H1 (cell line): Measurements from ENCODE around the gene LMNA. TPM values are rescaled to one million over a fixed set of nuclear protein-coding genes. Genes with fewer than 3 reads are reported as not detected.

Experiments used
- CTCF ChIA-PET: fragments of 300-600 bp; sonication (Branson Sonifier 250); formaldehyde crosslinking; loops from one replicate; lab custom pipeline; 2021; ENCODE audit not compliant: partially characterized antibody; lab: Charles Lee
- POLR2A ChIA-PET: fragments of 300-600 bp; sonication (Branson Sonifier 250); formaldehyde crosslinking; loops from one replicate; lab custom pipeline; 2021; ENCODE audit warnings: inconsistent platforms; ENCODE audit not compliant: partially characterized antibody; lab: Charles Lee
- DNase-seq, 2 experiments: peaks; one replicate each; pipeline versions ENCODE4 v3.0.0 to v3.0.0-alpha.2; 2010 to 2022; ENCODE audit warnings: low spot score in 2 of 2, low read depth in 1 of 2, mixed read lengths in 1 of 2
- FAIRE-seq: peaks from 2 replicates; lab custom pipeline; 2011; peaks lifted over from hg19 to GRCh38; lab: Jason Lieb, UNC
- H2AFZ ChIP-seq: 2 replicates; pipeline ENCODE4 v1.8.1; 2012; ENCODE audit warnings: low read length, inconsistent platforms
- H2AK5ac ChIP-seq: 2 replicates; pipeline ENCODE4 v1.6.1; 2013; ENCODE audit warnings: low read depth, low read length
- H2BK120ac ChIP-seq: replicated peaks from 2 replicates; pipeline ENCODE3; 2013; ENCODE audit warnings: low read depth, low read length, inconsistent platforms
- H2BK12ac ChIP-seq: 2 replicates; pipeline ENCODE4 v1.6.1; 2013; ENCODE audit warnings: low read depth, low read length
- H2BK15ac ChIP-seq: 2 replicates; pipeline ENCODE4 v1.6.1; 2013; ENCODE audit warnings: low read length
- H2BK20ac ChIP-seq: 2 replicates; pipeline ENCODE4 v1.6.1; 2013; ENCODE audit warnings: low read length
- H2BK5ac ChIP-seq: 2 replicates; pipeline ENCODE4 v1.6.1; 2013; ENCODE audit warnings: low read depth, low read length
- H3K14ac ChIP-seq: 2 replicates; pipeline ENCODE4 v1.6.1; 2013; ENCODE audit warnings: inconsistent platforms; ENCODE audit not compliant: insufficient read length
- H3K18ac ChIP-seq: 2 replicates; pipeline ENCODE4 v1.6.1; 2013; ENCODE audit warnings: low read length; ENCODE audit errors: extremely low read depth
- H3K23ac ChIP-seq: 2 replicates; pipeline ENCODE4 v1.6.1; 2013; ENCODE audit warnings: inconsistent platforms; ENCODE audit not compliant: insufficient read length
- H3K23me2 ChIP-seq: 2 replicates; pipeline ENCODE4 v1.6.1; 2013; ENCODE audit warnings: low read depth, low read length
- H3K27ac ChIP-seq: 2 replicates; pipeline ENCODE4 v1.6.1; 2011; ENCODE audit warnings: low read depth, low read length, inconsistent platforms
- H3K27me3 ChIP-seq, 4 experiments: replicated peaks in 1 of 4; 1 replicate in 1 of 4; 2 replicates in 3 of 4; pipeline versions ENCODE4 v1.6.1 to v1.8.1; 2011 to 2013; ENCODE audit warnings: low read length in 3 of 4, mild to moderate bottlenecking in 3 of 4, inconsistent platforms in 2 of 4, mixed read lengths in 2 of 4, moderate library complexity in 1 of 4; ENCODE audit not compliant: control insufficient read depth in 3 of 4, insufficient read depth in 3 of 4; ENCODE audit errors: extremely low read depth in 1 of 4
- H3K36me3 ChIP-seq, 4 experiments: 2 replicates each; pipeline versions ENCODE4 v1.6.1 to v1.8.1; 2011 to 2013; ENCODE audit warnings: mild to moderate bottlenecking in 4 of 4, low read length in 3 of 4, moderate library complexity in 2 of 4, control low read depth in 1 of 4, inconsistent platforms in 1 of 4; ENCODE audit not compliant: insufficient read depth in 4 of 4, control insufficient read depth in 2 of 4
- H3K4ac ChIP-seq: replicated peaks from 2 replicates; pipeline ENCODE3; 2013; ENCODE audit warnings: low read length, low read depth, mixed read lengths, inconsistent platforms; ENCODE audit not compliant: insufficient read length
- H3K4me1 ChIP-seq, 4 experiments: replicated peaks in 1 of 4; 1 replicate in 1 of 4; 2 replicates in 3 of 4; pipeline versions ENCODE4 v1.6.1 to v1.8.1; 2011 to 2013; ENCODE audit warnings: low read length in 3 of 4, inconsistent platforms in 2 of 4, mixed read lengths in 1 of 4; ENCODE audit not compliant: insufficient read depth in 4 of 4, control insufficient read depth in 3 of 4
- H3K4me2 ChIP-seq, 2 experiments: 2 replicates each; pipeline versions ENCODE4 v1.6.1 to v1.8.1; 2011 to 2013; ENCODE audit warnings: low read depth in 2 of 2, low read length in 2 of 2, control low read depth in 1 of 2, inconsistent platforms in 1 of 2, mild to moderate bottlenecking in 1 of 2; ENCODE audit not compliant: insufficient read depth in 1 of 2
- H3K4me3 ChIP-seq, 4 experiments: fragments of 200-600, 300-600 bp in 1 of 4; sonication (generic), shearing (Covaris generic), sonication (Bioruptor Twin) in 1 of 4; 2 replicates each; pipeline versions ENCODE4 v1.5.1 to v1.8.1; 2011 to 2016; ENCODE audit warnings: low read length in 4 of 4, low read depth in 3 of 4, control low read depth in 2 of 4, inconsistent platforms in 2 of 4, mild to moderate bottlenecking in 2 of 4, mixed read lengths in 1 of 4, moderate library complexity in 1 of 4; ENCODE audit not compliant: insufficient read depth in 2 of 4; ENCODE audit errors: extremely low read depth in 1 of 4
- H3K56ac ChIP-seq: replicated peaks from 2 replicates; pipeline ENCODE3; 2013; ENCODE audit warnings: low read depth, mild to moderate bottlenecking, mixed read lengths, low read length, inconsistent platforms; ENCODE audit not compliant: insufficient read length
- H3K79me1 ChIP-seq: 2 replicates; pipeline ENCODE4 v1.6.1; 2013; ENCODE audit warnings: low read depth, low read length, control low read depth
- H3K79me2 ChIP-seq, 2 experiments: 2 replicates each; pipeline versions ENCODE4 v1.6.1 to v1.8.1; 2012 to 2013; ENCODE audit warnings: low read length in 2 of 2, mild to moderate bottlenecking in 2 of 2, inconsistent platforms in 1 of 2; ENCODE audit not compliant: insufficient read depth in 2 of 2, control insufficient read depth in 1 of 2
- H3K9ac ChIP-seq, 4 experiments: replicated peaks in 1 of 4; 1 replicate in 1 of 4; 2 replicates in 3 of 4; pipeline versions ENCODE4 v1.6.1 to v1.8.1; 2011 to 2013; ENCODE audit warnings: low read depth in 3 of 4, low read length in 3 of 4, control low read depth in 2 of 4, mild to moderate bottlenecking in 2 of 4, moderate library complexity in 2 of 4, inconsistent platforms in 1 of 4; ENCODE audit errors: extremely low read depth in 1 of 4
- H3K9me3 ChIP-seq, 2 experiments: 2 replicates each; pipeline versions ENCODE4 v1.6.1 to v1.8.1; 2012 to 2013; ENCODE audit warnings: mild to moderate bottlenecking in 2 of 2, moderate library complexity in 2 of 2, control low read depth in 1 of 2, inconsistent platforms in 1 of 2, low read depth in 1 of 2, low read length in 1 of 2, mixed read lengths in 1 of 2; ENCODE audit not compliant: insufficient read depth in 2 of 2
- H4K20me1 ChIP-seq, 2 experiments: replicated peaks in 1 of 2; 2 replicates each; pipeline versions ENCODE3 to v1.8.1; 2011 to 2013; ENCODE audit warnings: inconsistent platforms in 2 of 2, low read length in 2 of 2, mild to moderate bottlenecking in 1 of 2; ENCODE audit not compliant: insufficient read depth in 2 of 2, control insufficient read depth in 1 of 2
- H4K5ac ChIP-seq: 2 replicates; pipeline ENCODE4 v1.6.1; 2013; ENCODE audit warnings: low read length, low read depth, mixed read lengths, inconsistent platforms; ENCODE audit not compliant: insufficient read length
- H4K8ac ChIP-seq: 2 replicates; pipeline ENCODE4 v1.8.0; 2013; ENCODE audit warnings: mild to moderate bottlenecking, moderate library complexity, low read length, inconsistent platforms; ENCODE audit not compliant: insufficient read depth; ENCODE audit errors: extremely low read depth
- H4K91ac ChIP-seq: replicated peaks from 2 replicates; pipeline ENCODE3; 2013; ENCODE audit warnings: low read length, mixed read lengths, inconsistent platforms; ENCODE audit not compliant: insufficient read length
- CREB1 ChIP-seq: IDR thresholded peaks from 2 replicates; pipeline ENCODE4 v1.6.1; 2012; ENCODE audit warnings: inconsistent platforms
- CTCF ChIP-seq, 3 experiments: IDR thresholded peaks; 1 replicate in 2 of 3; 2 replicates in 1 of 3; pipeline versions ENCODE4 v1.5.1 to v1.6.1; 2011; ENCODE audit warnings: low read length in 3 of 3, mild to moderate bottlenecking in 3 of 3, inconsistent platforms in 2 of 3, low read depth in 1 of 3, moderate library complexity in 1 of 3; ENCODE audit not compliant: insufficient read depth in 1 of 3; ENCODE audit errors: control extremely low read depth in 1 of 3
- JUN ChIP-seq: IDR thresholded peaks from 2 replicates; pipeline ENCODE4 v1.6.1; 2011; ENCODE audit warnings: low read depth, mild to moderate bottlenecking, improper control_type of control experiment, low read length
- MAX ChIP-seq: IDR thresholded peaks from 2 replicates; pipeline ENCODE4 v1.6.1; 2012; ENCODE audit warnings: inconsistent platforms
- RAD21 ChIP-seq, 2 experiments: IDR thresholded peaks in 1 of 2; conservative IDR thresholded peaks in 1 of 2; 2 replicates each; pipeline ENCODE4 v1.6.1; 2011; ENCODE audit warnings: low read depth in 2 of 2, low read length in 2 of 2, improper control_type of control experiment in 1 of 2, inconsistent platforms in 1 of 2, mild to moderate bottlenecking in 1 of 2, moderate library complexity in 1 of 2
- WGBS, 2 experiments: shearing (Covaris generic) in 1 of 2; methylation state at CpG; one replicate each; pipeline versions ENCODE4 v1.1.6 to v1.1.7; 2013 to 2015; ENCODE audit warnings: low lambda C conversion rate in 2 of 2, mixed read lengths in 2 of 2, inconsistent platforms in 1 of 2, low coverage in 1 of 2, missing lambda C conversion rate in 1 of 2; ENCODE audit not compliant: insufficient replicate concordance in 2 of 2, insufficient coverage in 1 of 2, insufficient read length in 1 of 2; ENCODE audit errors: extremely low coverage in 1 of 2, missing lambda C conversion rate in 1 of 2; 5-methylcytosine and 5-hydroxymethylcytosine counted together
- polyA plus RNA-seq, 7 experiments: library from polyadenylated mRNA; depleted of rRNA in 3 of 7; stranded (reverse) in 5 of 7; unstranded in 2 of 7; fragments of >200 nt in 5 of 7; fragments of 200-250 nt in 2 of 7; gene quantifications; 1 replicate in 5 of 7; 2 replicates in 1 of 7; 4 replicates in 1 of 7; pipeline versions ENCODE4 v1.2.1 to v1.2.3, GENCODE V29; 2011 to 2013; ENCODE audit warnings: missing spikeins in 2 of 7, mixed read lengths in 2 of 7
- total RNA-seq: library from RNA; stranded (reverse); fragmentation: NEBNext Ultra II Directional; extraction: Animal tissue kit (Norgen Biotek cat#: 25700); gene quantifications from 2 replicates; pipeline ENCODE4 v1.2.1, GENCODE V29; 2021

The LMNA gene
- total and polyA plus RNA-seq, 2 of the 8 experiments (the other 6 are each of a cell fraction or from before 2014, with no cell fraction given) = 25.8 to 46.8 TPM

- Histone ChIP-seq H3K27me3 (no peaks in the 10 kb centered on the region), H3K4ac (no peak overlapping the region), H3K14ac (no peak overlapping the region), H3K27ac (peak overlapping the region; percentile 17; the same call in 1 of the 2 replicates), H2BK12ac (peak overlapping the region; percentile 92; the same call in 1 of the 2 replicates), H3K4me3 (peak overlapping the region in 1 of 4 experiments; percentile 35; a peak in 3 of 8 replicates), H3K4me1 (peaks cover 20 to 39% (median 29%) of the 10 kb centered on the region in 4 experiments), H4K20me1 (no peaks in the 10 kb centered on the region), H2BK5ac (peak overlapping the region; percentile 73; the same call in 1 of the 2 replicates), H3K79me1 (no peaks in the 10 kb centered on the region; the same call in 1 of the 2 replicates), H3K56ac (no peak overlapping the region), H3K23ac (no peak overlapping the region), H2BK120ac (peak overlapping the region; percentile 51), H4K8ac (no peak overlapping the region; the same call in 1 of the 2 replicates), H3K36me3 (no peaks in the 10 kb centered on the region), H3K23me2 (peaks cover 3% of the 10 kb centered on the region; the same call in 1 of the 2 replicates), H4K91ac (peak overlapping the region; percentile 88), H3K9me3 (no peaks in the 10 kb centered on the region), H2AK5ac (no peak overlapping the region), H2AFZ (peak overlapping the region; percentile 20; the same call in 1 of the 2 replicates), H3K79me2 (no peaks in the 10 kb centered on the region), H4K5ac (peak overlapping the region; percentile 7), H3K18ac (peak overlapping the region; percentile 26), H2BK15ac (0 out of 2 replicates have a peak overlapping the region, but pooled peaks have one; percentile 53), H3K4me2 (peak overlapping the region in 1 of 2 experiments; percentile 50; a peak in 3 of 4 replicates), H3K9ac (no peak overlapping the region), H2BK20ac (no peak overlapping the region)
- WGBS, 2 experiments = 48% methylated on average over 13 of the region's 13 CpGs; no CpG with 5 or more reads in 1 of the 2 experiments
- ChIA-PET CTCF (interaction anchor here (0.7 to 42.4 kb wide), 21 partner anchors 9 to 173 kb away, joined by 3 to 1994 read pairs (median 5); partner anchors contain the start of genes BGLAP, MEX3A, PAQR6 and PMF1), POLR2A (interaction anchor here (0.9 to 8.5 kb wide), 9 partner anchors 27 to 101 kb away, joined by 3 to 64 read pairs (median 4); partner anchors contain the start of genes PAQR6, PMF1 and SLC25A44)
- DNase-seq (no peak), FAIRE-seq (peak; percentile 45)
- TF ChIP-seq JUN (no peak), CREB1 (0 out of 2 replicates have a peak, but pooled peaks have one; percentile 23), RAD21 (IDR thresholded peaks at IDR 0.05 in 1 of 2, conservative IDR thresholded peaks at IDR 0.05 in 1 of 2; ENCODE audit: low read depth in 2 of 2, low read length in 2 of 2) (peak; percentile 74 to 79), MAX (no peak), CTCF (IDR thresholded peaks at IDR 0.05; ENCODE audit: control extremely low read depth in 1 of 3, insufficient read depth in 1 of 3, low read depth in 1 of 3, low read length in 3 of 3) (peak in 2 of 3 experiments; percentile 60 to 62; a peak in 3 of 4 replicates)
Measured at GRCh38 chr1:156146020-156146768, 31.7 kb downstream of the LMNA start.
